ENCODE measurements around the gene VCL.
"Not testable (repeated sequence)": the region's sequence is repeated elsewhere in the genome, so short reads cannot be mapped to it uniquely, and the experiment has no call there.

- not testable (repeated sequence) for TF ChIP-seq CTCF (conservative IDR thresholded peaks at IDR 0.05; ENCODE audit: low read depth, low read length); EZH2 (IDR thresholded peaks at IDR 0.05; ENCODE audit: borderline replicate concordance, low read depth, low read length, poor library complexity, severe bottlenecking)
Observed at GRCh38 chr10:74014574-74014973, 16.7 kb downstream of the VCL start.

All from A673 (cell line).